A673 (cell line): ENCODE results near the gene ZNF74.

ENCODE experiments used
- EZH2 ChIP-seq: fragments of 200-600 bp; sonication (generic); IDR thresholded peaks from 2 replicates; pipeline ENCODE4 v1.6.1; 2017; ENCODE audit warnings: borderline replicate concordance, low read depth, mild to moderate bottlenecking, mixed read lengths, antibody characterized with exemption, low read length; ENCODE audit not compliant: poor library complexity, severe bottlenecking
- TF ChIP-seq, protein P1 (sequence below): fragments of 300-800, 200-600 bp; sonication (generic); conservative IDR thresholded peaks from 2 replicates; pipeline ENCODE4 v1.5.1; 2017; ENCODE audit warnings: low read depth, mild to moderate bottlenecking, antibody characterized with exemption, low read length, moderate library complexity, mixed read lengths

DNA sequence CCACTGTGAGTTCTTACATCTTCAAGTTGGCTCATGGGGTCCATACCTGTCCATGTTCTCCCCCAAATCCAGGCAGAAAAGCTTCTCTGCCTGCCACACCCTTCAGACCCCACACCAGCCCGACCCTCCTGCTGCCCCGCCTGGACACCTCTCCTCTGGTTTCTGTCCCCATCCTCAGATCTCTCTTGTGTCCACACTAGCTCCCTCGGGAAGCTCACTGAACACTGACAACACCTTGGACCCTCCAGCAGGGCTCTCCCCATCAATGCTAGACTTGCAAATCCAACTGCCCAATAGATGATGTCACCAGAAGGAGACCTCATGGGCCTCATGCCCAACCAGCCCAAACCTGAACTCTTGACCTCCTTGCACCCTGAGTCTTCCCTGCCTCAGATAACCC lies 40.8 kb downstream of the ZNF74 start:
- TF ChIP-seq, protein P1, sequence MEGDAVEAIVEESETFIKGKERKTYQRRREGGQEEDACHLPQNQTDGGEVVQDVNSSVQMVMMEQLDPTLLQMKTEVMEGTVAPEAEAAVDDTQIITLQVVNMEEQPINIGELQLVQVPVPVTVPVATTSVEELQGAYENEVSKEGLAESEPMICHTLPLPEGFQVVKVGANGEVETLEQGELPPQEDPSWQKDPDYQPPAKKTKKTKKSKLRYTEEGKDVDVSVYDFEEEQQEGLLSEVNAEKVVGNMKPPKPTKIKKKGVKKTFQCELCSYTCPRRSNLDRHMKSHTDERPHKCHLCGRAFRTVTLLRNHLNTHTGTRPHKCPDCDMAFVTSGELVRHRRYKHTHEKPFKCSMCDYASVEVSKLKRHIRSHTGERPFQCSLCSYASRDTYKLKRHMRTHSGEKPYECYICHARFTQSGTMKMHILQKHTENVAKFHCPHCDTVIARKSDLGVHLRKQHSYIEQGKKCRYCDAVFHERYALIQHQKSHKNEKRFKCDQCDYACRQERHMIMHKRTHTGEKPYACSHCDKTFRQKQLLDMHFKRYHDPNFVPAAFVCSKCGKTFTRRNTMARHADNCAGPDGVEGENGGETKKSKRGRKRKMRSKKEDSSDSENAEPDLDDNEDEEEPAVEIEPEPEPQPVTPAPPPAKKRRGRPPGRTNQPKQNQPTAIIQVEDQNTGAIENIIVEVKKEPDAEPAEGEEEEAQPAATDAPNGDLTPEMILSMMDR, result no peak
- no peak for TF ChIP-seq EZH2
